GM18861 (cell line): Measurements from ENCODE around the gene CD200R1L.

ENCODE experiments used
- ATAC-seq: cut with Tn5 transposase; IDR thresholded peaks from one replicate; pipeline ENCODE4 v1.9.1; 2021; ENCODE audit not compliant: unreplicated experiment

Gene CD200R1L

DNA sequence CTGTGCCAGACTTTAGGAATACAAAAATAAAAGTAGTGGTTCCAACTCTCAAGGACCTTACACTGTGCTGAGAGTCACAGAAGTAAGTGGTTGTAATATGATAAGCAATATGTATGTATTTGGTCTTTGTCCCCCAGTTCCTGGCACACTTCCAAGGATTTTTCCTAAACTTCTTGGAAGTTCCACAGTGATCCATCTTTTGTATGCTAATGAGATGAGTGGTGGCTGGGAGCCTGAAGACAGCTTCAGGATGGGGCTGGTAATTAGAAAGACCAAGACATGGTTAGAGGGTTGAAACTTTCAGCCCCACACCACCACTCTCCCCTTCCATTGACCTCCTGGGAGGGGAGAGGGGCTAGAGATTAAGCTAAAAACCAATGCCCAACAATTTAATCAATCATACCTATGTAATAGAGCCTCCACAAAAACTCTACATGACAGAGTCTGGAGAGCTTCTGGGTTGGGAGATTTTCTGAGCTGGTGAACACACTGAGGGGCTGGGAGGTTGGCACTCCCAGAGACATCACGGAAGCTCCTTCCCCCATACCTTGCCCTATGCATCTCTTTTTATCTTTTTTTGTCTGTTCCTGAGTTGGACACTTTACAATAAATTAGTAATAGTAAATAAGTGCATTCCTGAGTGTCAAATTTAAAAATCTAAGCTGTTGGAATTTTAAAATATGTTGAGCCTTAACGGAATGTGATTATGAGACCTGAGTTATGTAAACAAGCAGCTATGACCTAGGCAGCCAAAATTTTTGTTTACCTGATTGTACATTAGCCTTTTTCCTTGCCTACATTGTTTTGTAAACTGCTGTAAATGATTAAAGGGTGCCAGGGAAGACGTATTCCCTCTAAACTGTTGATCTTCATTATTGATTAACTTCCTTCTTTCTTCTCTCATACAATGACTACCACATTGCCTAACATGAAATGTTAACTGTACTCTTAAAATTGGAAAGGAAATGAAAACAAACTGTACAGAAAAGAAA, 24.3 kb downstream of the CD200R1L start:
- ATAC-seq = no peak

DNA sequence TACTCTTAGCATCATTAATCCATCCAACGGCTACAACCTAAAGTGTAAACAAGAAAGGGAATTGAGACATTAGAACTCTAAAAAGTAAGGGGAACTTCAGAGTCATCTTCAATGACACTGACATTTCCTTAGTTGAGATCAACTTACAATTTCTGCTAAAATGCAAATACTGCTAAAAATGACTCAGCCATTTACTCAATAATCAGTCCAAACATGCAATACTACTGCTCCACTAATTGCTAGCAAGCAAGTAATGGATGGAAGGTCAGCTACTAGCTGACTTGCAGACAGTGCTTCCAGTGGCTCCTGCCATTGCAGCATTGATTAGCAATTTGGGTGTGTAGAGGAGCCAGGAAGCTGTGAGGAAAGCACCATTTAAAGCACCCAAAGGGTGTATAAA, 28.4 kb downstream of the CD200R1L start:
- ATAC-seq = no peak

DNA sequence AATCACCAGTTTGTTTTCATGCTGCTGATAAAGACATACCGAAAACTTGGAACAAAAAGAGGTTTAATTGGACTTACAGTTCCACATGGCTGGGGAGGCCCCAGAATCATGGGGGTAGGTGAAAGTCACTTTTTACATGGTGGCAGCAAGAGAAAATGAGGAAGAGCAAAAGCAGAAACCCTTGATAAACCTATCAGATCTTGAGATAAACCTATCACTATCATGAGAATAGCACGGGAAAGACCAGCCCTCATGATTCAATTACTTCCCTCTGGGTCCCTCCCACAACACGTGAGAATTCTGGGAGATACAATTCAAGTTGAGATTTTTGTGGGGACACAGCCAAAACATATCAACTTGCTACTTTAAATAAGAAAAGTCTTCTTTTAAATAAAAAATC, 28.9 kb downstream of the CD200R1L start:
- no peak for ATAC-seq

DNA sequence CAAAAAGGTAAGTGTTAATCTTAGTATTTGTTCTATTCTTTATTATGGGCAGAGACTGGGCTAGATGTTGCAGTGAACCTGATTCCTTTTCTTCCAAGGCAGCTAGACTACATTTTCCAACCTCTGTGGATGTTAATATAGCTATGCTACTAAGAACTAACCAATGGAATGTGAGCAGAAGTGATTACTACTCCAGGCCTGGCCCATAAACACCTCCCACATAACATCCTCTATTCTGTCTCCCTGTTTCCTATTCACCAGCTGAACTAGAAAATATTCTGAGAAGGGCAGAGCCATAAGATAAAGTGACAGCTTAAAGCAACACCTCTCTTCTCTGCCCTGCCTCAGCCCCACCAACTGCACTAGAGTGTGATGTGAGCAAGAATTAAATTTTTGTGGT, 29.4 kb downstream of the CD200R1L start:
- no peak for ATAC-seq

DNA sequence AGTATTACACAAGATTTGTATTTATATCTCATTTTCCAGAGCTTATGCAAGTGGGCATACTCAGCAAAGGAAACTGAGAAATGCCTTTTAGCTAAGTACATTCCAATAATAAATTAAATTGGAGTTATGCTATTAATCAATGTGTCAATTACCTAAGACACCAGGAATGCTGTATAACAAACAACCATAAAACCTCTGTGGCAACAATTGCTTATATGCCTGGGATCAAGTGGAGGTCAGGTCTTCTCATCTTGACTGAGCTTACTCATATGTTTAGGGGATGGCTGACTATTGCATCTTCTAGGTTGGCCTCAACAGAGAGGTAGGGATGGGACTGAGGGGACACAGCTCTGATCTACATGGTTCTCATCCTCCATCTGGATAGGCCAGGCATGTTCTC, 30.7 kb downstream of the CD200R1L start:
- ATAC-seq = no peak

DNA sequence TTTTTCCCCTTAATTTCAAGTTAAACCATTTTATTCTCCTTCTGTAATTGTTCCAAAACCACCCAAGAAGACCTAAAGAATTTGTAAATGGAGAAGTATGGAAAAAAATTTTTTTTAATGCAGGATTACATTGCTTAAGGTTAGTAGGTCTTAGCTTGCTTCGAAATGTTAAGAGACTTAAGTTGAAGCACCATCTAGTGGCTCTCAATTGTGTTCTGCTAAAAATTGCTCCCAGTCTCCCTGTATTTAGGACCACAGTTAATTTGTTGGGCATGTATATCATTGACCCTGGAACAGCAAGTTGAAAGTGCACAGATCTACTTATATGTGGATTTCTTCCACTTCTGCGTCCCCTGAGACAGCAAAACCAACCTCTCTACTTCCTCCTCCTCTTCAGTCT, 32.4 kb downstream of the CD200R1L start:
- no peak for ATAC-seq

DNA sequence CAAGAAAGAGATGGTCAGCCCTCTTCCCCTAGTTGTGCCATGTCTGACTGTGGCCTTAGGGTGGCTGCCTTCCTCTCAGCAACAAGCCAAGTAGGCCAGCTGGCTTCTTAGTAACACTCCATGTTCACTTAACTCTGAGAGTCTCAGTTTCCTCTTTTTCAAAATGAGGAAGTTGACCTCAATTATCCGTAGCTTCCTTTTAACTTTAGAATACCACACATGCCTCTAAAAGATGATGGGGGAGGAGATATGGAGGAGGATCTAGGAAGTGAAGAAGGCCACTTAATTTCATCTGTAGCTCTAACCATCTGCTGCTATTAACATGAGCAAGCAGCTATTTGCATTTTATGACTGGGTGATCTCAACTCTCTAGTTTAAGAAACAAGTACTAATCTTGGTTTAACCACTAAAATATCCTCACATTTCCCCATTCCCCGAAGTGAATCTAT, 32.9 kb downstream of the CD200R1L start:
- ATAC-seq = peak; percentile 53

DNA sequence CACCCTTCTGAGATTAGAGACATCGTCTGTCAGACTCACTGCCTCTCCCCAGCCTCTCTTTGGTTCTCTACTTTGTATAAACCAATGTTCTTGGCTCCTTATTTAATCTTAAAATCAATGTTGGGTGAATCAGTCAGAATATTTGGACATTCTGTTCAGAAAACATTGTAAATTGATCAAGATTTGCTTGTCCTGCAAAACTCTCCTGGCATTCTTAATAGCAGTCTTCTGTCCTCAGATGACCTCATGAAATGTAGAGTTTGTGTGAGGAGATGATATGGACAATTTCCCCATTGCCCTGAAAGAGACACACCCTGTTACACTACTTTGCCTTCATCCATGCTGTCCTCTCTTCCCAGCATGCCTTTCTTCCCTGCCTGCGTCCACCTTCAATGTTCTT, 33.6 kb downstream of the CD200R1L start:
- no peak for ATAC-seq

DNA sequence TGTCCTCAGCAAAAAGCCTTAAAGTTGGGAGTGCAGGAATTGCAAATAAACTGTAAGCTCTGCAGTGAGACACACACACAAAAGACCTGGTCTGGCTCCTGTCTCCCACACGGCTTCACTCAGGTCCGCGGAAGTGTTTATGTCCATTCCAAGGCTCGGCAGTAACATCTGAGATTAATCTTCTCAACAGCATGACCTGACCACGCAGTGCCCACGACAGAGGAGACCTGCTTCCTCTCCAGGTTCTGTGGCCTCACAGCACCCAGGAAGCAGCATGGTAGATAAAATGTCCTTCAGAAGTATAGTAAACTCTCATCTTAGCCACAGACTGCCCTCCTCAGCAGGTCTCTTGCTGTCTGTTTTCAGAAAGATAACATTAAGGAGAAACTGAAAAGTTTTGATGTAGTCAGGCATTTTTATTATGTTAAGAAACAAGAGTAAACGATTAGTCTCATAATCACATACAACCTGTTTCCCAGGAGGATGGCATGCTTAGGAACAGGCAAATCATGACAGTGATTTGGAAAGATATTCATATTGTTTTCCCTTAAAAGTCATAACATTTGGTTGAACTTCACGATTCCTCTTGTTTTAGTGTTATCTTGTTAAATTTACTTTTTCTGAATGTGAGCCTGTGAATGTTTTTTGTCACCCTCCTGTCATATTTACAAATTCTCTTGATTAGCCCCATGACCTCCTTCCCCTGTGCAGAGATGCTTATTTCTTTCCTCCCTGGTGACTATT, 34.6 kb downstream of the CD200R1L start:
- no peak for ATAC-seq

DNA sequence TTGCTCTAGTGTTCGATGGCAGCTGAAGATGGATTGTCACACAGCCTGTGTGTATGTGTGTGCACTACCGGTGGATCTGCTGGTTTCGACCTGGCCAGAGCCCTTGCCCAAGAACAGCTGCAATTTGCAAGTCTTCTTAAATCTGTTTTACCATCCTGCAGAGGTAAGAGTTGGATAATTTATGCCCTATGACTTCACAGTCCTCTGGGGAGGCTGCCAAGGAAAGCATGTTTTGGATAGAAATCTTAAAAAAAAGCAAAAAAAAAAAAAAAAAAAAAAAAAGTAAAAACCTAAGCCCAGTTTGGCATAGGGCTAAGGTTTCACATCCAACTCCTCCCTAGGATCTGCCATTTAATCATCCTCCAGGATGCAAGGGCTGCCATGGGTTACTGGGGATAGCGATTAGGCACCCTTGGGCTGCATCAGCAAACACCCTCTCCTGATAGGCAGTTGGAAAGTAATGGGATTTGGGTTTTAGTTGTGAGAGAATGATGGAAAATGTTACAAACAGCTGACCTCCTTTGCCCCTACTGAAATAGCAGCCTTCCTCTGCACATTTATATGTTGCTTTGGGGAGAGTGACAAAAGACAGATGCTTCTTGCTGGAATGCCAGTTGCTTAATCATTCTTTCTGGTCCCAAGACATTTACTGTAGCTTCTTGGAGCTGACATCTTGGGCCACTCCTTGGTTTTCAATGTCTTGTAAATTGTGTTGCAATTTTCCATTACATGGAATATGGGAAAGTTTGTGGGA, 35.4 kb downstream of the CD200R1L start:
- ATAC-seq = no peak

DNA sequence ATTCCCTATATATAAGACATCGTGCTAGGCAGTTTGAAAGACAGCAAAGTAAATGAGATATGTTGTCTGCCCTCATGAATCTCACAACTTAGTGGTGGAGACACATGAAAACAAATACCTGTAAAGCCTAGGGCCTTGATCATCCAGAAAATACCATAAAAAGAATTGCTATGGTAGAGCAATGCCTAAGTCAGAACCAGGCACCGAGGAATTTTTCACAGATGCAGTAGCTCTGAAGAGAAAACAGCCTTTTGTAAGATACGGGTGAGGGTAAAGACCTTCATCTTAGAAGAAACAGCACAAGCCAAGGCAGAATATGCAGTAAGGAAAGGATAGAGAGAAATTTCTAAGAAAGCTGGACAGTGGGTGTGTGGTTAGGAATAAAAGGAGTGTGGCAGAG, 36.1 kb downstream of the CD200R1L start:
- ATAC-seq = no peak

DNA sequence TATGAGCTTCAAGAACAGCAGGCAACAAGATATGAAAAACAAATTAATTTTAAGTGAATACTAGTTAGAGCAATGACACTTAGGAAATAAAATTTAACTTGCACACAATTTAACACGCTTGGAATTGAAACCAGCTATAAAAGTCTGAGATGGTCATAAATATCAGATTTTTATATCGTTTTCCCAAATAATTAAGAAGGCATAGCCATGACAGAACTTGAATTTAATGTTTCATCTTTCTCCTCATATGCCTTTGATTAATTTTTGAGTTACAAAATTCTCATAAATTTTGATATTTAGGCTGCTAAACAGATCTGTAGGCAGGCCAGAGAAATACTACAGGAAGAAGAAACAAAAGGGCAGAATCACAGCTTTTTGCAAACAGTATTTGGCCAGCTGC, 38.5 kb downstream of the CD200R1L start:
- no peak for ATAC-seq

DNA sequence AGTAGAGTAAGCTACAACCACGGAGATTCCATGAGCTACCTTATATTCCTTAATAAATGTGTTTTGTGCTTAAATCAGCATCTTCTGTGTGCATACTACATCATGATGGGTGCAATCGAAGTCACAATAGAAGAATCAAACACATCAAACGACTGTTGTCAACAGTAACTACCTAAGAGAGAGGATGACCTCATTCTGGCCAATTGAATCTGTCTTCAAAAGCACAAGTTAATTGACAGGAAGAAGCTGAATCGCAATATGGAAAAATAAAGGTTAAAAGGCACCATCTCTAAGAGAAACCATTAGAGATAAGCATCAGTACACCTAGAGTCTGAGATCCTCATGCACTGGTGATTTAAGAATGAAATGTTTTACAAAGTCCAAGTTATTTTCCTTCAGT, 39.0 kb downstream of the CD200R1L start:
- ATAC-seq = no peak

DNA sequence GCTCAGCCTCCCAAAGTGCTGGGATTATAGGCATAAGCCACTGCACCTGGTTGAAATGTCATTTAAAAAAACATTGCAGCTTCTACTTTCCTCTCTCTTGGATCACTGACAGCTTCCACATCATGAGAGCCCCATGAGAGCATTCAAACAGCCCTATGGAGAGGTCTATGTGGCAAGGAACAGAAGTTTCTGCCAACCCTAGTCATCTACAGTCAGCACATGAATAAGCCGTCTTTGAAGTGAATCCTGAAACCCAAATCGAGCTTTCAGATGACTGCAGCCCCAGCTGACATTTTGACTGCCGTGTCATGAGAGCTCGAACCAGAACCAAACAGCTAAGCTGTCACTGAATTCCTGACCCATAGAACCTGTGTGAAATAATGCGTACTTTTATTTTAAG, 39.8 kb downstream of the CD200R1L start:
- no peak for ATAC-seq

DNA sequence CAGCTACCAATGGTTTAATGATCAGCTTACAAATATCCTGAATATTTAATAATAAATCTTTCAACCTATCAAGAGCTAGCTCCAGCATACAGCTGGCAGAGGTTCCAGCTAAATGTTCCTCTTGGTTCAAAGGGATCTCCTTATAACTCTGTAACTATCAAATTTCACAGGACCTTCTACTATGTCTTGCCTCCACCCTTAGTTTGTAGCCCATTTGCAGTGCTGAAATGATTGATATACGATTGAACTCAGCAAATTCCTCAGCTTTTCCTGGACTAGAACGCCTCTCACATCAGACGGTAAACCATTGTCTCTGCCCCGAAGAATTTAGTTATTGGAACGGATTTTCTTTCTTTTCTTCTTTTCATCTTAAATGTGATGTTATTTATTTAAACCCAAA, 41.5 kb downstream of the CD200R1L start:
- no peak for ATAC-seq

DNA sequence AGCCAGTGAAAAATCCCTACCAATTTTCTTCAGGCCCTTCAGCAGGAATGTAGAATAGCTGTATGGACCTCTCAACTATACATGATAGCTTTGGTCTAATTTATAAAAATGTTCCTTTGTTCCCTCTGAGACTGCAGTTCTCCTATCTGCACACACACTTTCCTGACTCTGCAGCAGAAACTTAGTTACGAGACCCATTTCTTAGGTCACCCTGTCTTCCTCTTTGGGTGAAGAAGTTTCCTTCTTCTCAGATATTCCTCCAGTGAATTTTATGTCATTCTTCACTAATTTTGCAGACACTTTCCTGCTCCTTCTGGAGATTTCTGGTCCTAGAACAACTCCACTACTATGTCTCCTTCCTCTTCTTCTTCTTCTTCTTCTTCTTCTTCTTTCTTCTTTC, 42.6 kb downstream of the CD200R1L start:
- no peak for ATAC-seq

DNA sequence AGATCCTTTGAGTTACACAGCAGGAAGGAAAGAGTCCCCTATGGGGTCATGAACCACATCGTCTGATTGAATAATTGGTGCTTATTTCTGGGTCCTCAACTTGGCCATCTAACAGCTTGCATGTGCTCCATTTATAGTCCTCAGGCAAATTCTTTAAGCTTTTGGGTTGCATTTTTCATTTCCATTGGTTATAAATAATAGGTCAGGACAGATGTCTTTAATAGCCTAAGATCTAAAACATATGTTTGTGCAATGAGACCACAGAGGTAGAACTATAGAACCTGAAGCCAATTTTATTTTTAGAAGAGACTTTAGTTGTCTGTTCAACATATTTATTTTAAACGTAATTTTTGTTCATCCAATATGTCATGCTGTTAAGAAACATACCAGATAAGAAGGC, 43.2 kb downstream of the CD200R1L start:
- ATAC-seq = no peak

DNA sequence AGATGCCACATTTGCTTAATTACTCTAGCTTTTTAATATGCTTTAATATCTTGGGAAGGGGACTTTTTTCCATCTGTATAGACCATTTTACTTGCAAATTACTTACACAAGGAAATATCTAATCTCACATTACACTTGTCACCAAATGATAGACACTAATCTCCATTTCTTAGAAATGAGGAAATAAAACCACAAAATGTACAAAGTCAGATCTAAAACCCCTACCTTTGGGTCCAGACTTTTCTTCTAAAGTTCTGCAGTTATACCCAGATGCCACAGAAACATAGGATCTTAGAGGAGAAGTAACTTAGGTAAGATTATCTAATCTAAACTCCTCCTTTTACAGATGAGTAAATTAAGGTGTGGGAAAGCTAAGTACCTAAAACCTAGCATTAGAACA, 44.3 kb downstream of the CD200R1L start:
- ATAC-seq = no peak

DNA sequence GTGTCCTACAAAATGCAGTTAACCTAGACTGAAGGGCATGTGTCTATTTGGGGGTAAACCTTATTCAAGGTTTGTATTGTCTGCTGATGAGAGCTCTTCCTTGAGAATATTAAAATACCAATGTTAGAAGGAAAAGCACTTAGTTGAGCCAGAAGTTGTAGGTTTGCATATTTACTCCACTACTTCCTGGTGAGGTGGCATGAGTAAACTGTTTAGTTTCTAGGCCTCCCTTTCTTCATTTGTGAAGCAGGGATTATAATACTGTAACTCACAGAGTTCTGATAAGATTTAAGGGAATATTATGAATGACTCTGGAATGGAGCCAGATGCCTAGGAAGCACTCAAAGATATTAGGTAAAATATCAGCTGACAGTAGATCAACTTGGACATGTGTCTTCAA, 46.7 kb downstream of the CD200R1L start:
- no peak for ATAC-seq

DNA sequence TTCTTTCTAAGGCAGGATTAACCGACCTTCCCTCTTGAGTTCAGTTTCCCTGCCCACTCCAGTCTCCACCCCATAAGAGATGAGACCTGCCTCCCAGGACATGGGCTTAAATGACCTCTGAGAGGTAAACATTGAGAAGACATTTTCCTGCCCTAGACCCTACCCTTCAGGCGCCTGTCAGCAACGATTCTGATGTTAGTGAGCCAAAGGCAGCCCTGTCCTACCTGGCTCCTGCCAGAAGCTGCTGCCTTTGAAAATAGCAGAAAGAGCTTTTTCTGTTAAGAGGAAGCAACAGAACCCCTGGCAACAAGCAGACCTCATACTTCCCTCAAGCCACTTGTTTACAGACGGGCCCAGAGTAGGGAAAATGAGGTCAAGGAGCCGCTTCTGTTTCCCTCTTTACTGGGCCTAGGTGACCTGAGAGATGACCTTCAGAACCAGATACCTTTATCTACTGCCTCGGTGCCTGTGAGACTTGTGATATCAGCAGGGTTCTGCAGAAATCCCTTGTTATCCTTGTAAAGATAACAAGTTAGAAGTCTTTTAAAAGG, 52.0 kb downstream of the CD200R1L start:
- ATAC-seq = no peak
